Activated CD4-positive, alpha-beta T cell treated with anti-CD3 and anti-CD28 coated beads, Interleukin-2, amount 50 U/mL, for 48 hours (primary cell): Measurements from ENCODE around the gene UBE2R2.
"Not testable (repeated sequence)": the region's sequence is repeated elsewhere in the genome, so short reads cannot be mapped to it uniquely, and the experiment has no call there.

Source experiments
- DNase-seq, 2 experiments: peaks; one replicate each; pipeline ENCODE4 v3.0.0-alpha.2; 2020

Gene UBE2R2

GRCh38 chr9:33799928-33800704, 16.8 kb upstream of the UBE2R2 start:
- DNase-seq: no peak

GRCh38 chr9:33800886-33801285, 16.1 kb upstream of the UBE2R2 start:
- DNase-seq: no peak

GRCh38 chr9:33801943-33802500, 14.9 kb upstream of the UBE2R2 start:
- not testable (repeated sequence) for DNase-seq

GRCh38 chr9:33804196-33804595, 12.8 kb upstream of the UBE2R2 start:
- not testable (repeated sequence) for DNase-seq

- DNase-seq: not testable (repeated sequence)
Measured at GRCh38 chr9:33807156-33807555, 9.8 kb upstream of the UBE2R2 start.

GRCh38 chr9:33808979-33809322, 8.0 kb upstream of the UBE2R2 start:
- DNase-seq: not testable (repeated sequence)

GRCh38 chr9:33809506-33809905, 7.5 kb upstream of the UBE2R2 start:
- no peak for DNase-seq

GRCh38 chr9:33813712-33814641, 3.0 kb upstream of the UBE2R2 start:
- DNase-seq: no peak

- DNase-seq: no peak
Measured at GRCh38 chr9:33815781-33816180, 1.2 kb upstream of the UBE2R2 start.

GRCh38 chr9:33817327-33818166, 587 bp downstream of the UBE2R2 start:
- DNase-seq: peak; percentile 53 to 58

GRCh38 chr9:33818167-33818846, 1.3 kb downstream of the UBE2R2 start:
- no peak for DNase-seq

GRCh38 chr9:33818847-33819500, 2.0 kb downstream of the UBE2R2 start:
- no peak for DNase-seq

- DNase-seq: no peak
Measured at GRCh38 chr9:33820231-33820745, 3.3 kb downstream of the UBE2R2 start.

- DNase-seq: no peak
Measured at GRCh38 chr9:33823801-33824200, 6.8 kb downstream of the UBE2R2 start.

GRCh38 chr9:33827285-33827684, 10.3 kb downstream of the UBE2R2 start:
- not testable (repeated sequence) for DNase-seq

- not testable (repeated sequence) for DNase-seq
Measured at GRCh38 chr9:33829641-33830230, 12.8 kb downstream of the UBE2R2 start.

GRCh38 chr9:33835625-33836260, 18.8 kb downstream of the UBE2R2 start:
- no peak for DNase-seq

- peak; percentile 23 to 37 for DNase-seq
Measured at GRCh38 chr9:33836261-33836660, 19.3 kb downstream of the UBE2R2 start.

GRCh38 chr9:33837138-33837537, 20.2 kb downstream of the UBE2R2 start:
- no peak for DNase-seq

GRCh38 chr9:33840381-33840780, 23.4 kb downstream of the UBE2R2 start:
- no peak for DNase-seq
